Esophagus muscularis mucosa (tissue), 4 donors: ENCODE results near the gene DPP9.

Experiments
- EP300 ChIP-seq: sonication (generic); formaldehyde crosslinking; IDR thresholded peaks from one replicate; pipeline ENCODE4 v1.6.1; 2017; ENCODE audit warnings: antibody characterized with exemption
- POLR2A ChIP-seq: fragments of 450-650 bp; IDR thresholded peaks from one replicate; pipeline ENCODE4 v1.6.1; 2017; ENCODE audit warnings: antibody characterized with exemption, moderate library complexity, mild to moderate bottlenecking, low read depth
- POLR2AphosphoS5 ChIP-seq, 2 donors: sonication (generic); formaldehyde crosslinking; IDR thresholded peaks; one replicate each; pipeline ENCODE4 v1.6.1; 2017; ENCODE audit warnings: antibody characterized with exemption in 2 of 2
- TF ChIP-seq, protein P1 (sequence below), 3 experiments: fragments of 200-600 bp in 2 of 3; fragments of 450-650 bp in 1 of 3; sonication (generic) in 2 of 3; IDR thresholded peaks; one replicate each; pipeline ENCODE4 v1.5.1; 2017 to 2019; ENCODE audit warnings: antibody characterized with exemption in 3 of 3, mild to moderate bottlenecking in 2 of 3, moderate library complexity in 1 of 3

- TF ChIP-seq, protein P1, sequence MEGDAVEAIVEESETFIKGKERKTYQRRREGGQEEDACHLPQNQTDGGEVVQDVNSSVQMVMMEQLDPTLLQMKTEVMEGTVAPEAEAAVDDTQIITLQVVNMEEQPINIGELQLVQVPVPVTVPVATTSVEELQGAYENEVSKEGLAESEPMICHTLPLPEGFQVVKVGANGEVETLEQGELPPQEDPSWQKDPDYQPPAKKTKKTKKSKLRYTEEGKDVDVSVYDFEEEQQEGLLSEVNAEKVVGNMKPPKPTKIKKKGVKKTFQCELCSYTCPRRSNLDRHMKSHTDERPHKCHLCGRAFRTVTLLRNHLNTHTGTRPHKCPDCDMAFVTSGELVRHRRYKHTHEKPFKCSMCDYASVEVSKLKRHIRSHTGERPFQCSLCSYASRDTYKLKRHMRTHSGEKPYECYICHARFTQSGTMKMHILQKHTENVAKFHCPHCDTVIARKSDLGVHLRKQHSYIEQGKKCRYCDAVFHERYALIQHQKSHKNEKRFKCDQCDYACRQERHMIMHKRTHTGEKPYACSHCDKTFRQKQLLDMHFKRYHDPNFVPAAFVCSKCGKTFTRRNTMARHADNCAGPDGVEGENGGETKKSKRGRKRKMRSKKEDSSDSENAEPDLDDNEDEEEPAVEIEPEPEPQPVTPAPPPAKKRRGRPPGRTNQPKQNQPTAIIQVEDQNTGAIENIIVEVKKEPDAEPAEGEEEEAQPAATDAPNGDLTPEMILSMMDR (IDR thresholded peaks at IDR 0.05) = no peak
- no peak for TF ChIP-seq POLR2A
- no peak for TF ChIP-seq POLR2AphosphoS5 (IDR thresholded peaks at IDR 0.05)
- no peak for TF ChIP-seq EP300
These were observed 33.3 kb downstream of the DPP9 start for GRCh38 chr19:4690361-4690760.
